ENCODE measurements around the gene AQP10.
"Not testable (repeated sequence)": the region's sequence is repeated elsewhere in the genome, so short reads cannot be mapped to it uniquely, and the experiment has no call there.

Gene AQP10

GRCh38 chr1:154349121-154349520 is 28.2 kb downstream of the AQP10 start:
- Mint-ChIP-seq H3K27ac (peak overlapping the region; percentile 42), H3K4me3 (no peak overlapping the region), H3K36me3 (peaks cover 25% of the 10 kb centered on the region), H3K4me1 (peaks cover 75% of the 10 kb centered on the region), H3K27me3 (no peaks in the 10 kb centered on the region), H3K9me3 (no peaks in the 10 kb centered on the region)

DNA sequence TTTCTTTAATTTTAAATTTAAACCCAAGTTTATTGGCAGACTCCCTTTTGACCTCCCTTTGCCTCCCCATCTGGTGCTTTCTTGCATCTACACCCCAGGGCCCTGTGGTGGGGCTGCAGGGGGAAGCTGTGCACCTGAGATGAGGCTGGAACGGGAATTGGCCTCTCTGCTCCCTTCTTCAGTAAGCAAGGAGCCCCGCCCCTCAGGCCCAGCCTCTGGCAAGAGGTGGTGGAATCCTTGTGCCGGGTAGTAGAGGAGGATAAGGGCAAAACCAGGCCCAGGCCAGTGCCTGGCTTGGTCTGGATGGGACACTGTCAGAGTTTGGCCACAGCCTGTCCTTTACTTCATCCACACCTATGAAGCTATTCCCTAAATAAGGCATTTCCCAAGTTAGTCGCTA is 29.5 kb downstream of the AQP10 start:
- Mint-ChIP-seq H3K27ac (no peak overlapping the region), H3K4me3 (no peak overlapping the region), H3K9me3 (no peaks in the 10 kb centered on the region), H3K27me3 (no peaks in the 10 kb centered on the region), H3K4me1 (peaks cover 69% of the 10 kb centered on the region), H3K36me3 (peaks cover 17% of the 10 kb centered on the region)

- Mint-ChIP-seq H3K9me3 (no peaks in the 10 kb centered on the region), H3K36me3 (peaks cover 15% of the 10 kb centered on the region), H3K4me3 (no peak overlapping the region), H3K4me1 (peaks cover 59% of the 10 kb centered on the region), H3K27me3 (no peaks in the 10 kb centered on the region), H3K27ac (peak overlapping the region; percentile 51)
Measured at GRCh38 chr1:154351363-154352068, 30.6 kb downstream of the AQP10 start.

- Mint-ChIP-seq H3K4me3 (peak overlapping the region; percentile 91), H3K36me3 (peaks cover 13% of the 10 kb centered on the region), H3K27ac (no peak overlapping the region), H3K9me3 (no peaks in the 10 kb centered on the region), H3K4me1 (peaks cover 53% of the 10 kb centered on the region), H3K27me3 (no peaks in the 10 kb centered on the region)
Measured at GRCh38 chr1:154352245-154352580, 31.3 kb downstream of the AQP10 start.

GRCh38 chr1:154352581-154353459 is 31.9 kb downstream of the AQP10 start:
- H3K36me3 Mint-ChIP-seq, result peaks cover 8% of the 10 kb centered on the region
- H3K27me3 Mint-ChIP-seq, result no peaks in the 10 kb centered on the region
- peaks cover 47% of the 10 kb centered on the region for H3K4me1 Mint-ChIP-seq
- H3K27ac Mint-ChIP-seq, result peak overlapping the region; percentile 92
- no peaks in the 10 kb centered on the region for H3K9me3 Mint-ChIP-seq
- peak overlapping the region; percentile 91 for H3K4me3 Mint-ChIP-seq

DNA sequence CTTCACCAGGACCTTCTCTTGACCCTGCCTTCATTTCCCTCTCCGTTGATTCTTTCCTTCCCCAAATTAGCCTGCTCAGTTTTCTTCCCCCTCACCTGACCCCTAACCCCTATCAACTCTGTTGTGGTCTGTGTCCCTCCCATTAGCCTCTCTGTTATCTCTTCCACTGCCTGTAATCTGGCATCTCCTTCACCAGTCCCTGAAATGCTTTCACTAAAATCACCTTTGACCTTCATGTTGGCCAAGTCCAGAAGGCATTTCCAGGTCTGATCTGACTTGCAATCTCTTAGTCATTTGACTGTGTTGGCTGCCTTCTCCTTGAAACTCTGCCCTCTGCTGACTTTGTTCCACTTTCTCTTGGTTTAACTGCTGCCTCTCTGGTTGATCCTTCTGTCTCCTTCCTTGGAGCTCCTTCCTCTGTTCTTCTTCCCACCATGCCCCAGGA is 32.6 kb downstream of the AQP10 start:
- H3K9me3 Mint-ChIP-seq, result no peaks in the 10 kb centered on the region
- peak overlapping the region; percentile 91 for H3K4me3 Mint-ChIP-seq
- peak overlapping the region; percentile 53 for H3K27ac Mint-ChIP-seq

GRCh38 chr1:154353966-154354365 is 33.1 kb downstream of the AQP10 start:
- Mint-ChIP-seq H3K27me3 (no peaks in the 10 kb centered on the region), H3K4me1 (peaks cover 37% of the 10 kb centered on the region), H3K27ac (peak overlapping the region; percentile 56), H3K36me3 (peaks cover 4% of the 10 kb centered on the region), H3K4me3 (peak overlapping the region; percentile 3), H3K9me3 (no peaks in the 10 kb centered on the region)

More for the DNA sequence above, 32.6 kb downstream of the AQP10 start:
- no peaks in the 10 kb centered on the region for H3K27me3 Mint-ChIP-seq
- H3K36me3 Mint-ChIP-seq, result peaks cover 5% of the 10 kb centered on the region
- peaks cover 41% of the 10 kb centered on the region for H3K4me1 Mint-ChIP-seq

DNA sequence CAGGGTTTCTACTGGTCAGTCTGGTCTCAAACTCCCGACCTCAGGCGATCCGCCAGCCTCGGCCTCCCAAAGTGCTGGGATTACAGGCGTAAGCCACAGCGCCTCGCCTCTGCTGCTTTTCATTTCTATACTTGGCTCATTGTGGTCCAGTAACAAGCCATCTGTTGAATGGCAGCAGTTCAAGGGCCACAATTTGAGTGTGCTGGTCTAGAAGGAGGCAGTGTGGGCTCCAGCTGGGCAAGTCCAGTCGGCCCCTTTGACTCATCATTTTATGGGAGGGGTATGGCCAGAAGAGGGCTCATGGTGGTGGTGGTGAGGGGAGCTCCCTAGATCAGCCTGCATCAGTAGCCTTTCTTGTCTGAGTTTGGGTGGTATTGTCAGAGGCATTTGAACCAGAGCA is 37.6 kb downstream of the AQP10 start:
- Mint-ChIP-seq H3K9me3 (no peaks in the 10 kb centered on the region), H3K36me3 (peaks cover 1% of the 10 kb centered on the region), H3K27ac (no peak overlapping the region)

GRCh38 chr1:154360288-154360687 is 39.4 kb downstream of the AQP10 start:
- Mint-ChIP-seq H3K36me3 (peaks cover 1% of the 10 kb centered on the region), H3K4me3 (no peak overlapping the region), H3K27me3 (no peaks in the 10 kb centered on the region), H3K4me1 (no peaks in the 10 kb centered on the region), H3K27ac (peak overlapping the region; percentile 17), H3K9me3 (no peaks in the 10 kb centered on the region)

More for the DNA sequence above, 37.6 kb downstream of the AQP10 start:
- Mint-ChIP-seq H3K4me1 (peaks cover 12% of the 10 kb centered on the region), H3K4me3 (no peak overlapping the region), H3K27me3 (no peaks in the 10 kb centered on the region)

DNA sequence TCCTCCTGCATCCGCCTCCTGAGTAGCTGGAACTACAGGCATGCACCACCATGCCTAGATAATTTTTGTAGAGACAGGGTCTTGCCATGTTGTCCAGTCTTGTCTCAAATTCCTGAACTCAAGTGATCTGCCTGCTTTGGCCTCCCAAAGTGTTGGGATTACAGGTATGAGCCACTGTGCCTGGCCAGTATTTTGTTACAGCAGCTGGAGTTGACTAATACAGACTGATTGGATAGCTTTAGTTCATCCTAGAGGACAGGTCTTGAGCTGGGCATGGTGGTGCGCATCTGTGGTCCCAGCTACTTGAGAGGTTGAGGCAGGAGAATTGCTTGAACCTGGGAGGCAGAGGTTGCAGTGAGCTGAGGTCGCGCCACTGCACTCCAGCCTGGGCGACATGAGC is 40.0 kb downstream of the AQP10 start:
- H3K4me1 Mint-ChIP-seq, H3K27me3 Mint-ChIP-seq, H3K36me3 Mint-ChIP-seq, H3K27ac Mint-ChIP-seq, H3K4me3 Mint-ChIP-seq, H3K9me3 Mint-ChIP-seq: not testable (repeated sequence)

DNA sequence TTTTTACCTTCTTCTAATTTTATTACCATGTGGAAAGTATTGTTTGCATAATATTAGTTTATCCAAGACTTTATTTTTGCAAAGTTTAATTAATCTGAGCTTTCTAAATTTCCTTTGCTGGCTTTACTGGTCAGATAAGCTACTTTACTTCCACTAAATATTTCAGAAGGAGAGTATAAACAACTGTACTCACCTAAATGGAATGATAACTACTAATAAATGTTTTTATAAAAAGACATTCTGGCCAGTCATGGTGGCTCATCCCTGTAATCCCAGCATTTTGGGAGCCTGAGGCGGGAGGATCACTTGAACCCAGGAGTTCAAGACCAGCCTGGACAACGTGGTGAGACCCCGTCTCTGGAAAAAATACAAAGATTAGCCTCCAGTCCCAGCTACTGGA is 40.5 kb downstream of the AQP10 start:
- H3K36me3 Mint-ChIP-seq, result peaks cover 1% of the 10 kb centered on the region
- H3K4me3 Mint-ChIP-seq, result no peak overlapping the region
- no peaks in the 10 kb centered on the region for H3K9me3 Mint-ChIP-seq
- no peaks in the 10 kb centered on the region for H3K27me3 Mint-ChIP-seq
- no peaks in the 10 kb centered on the region for H3K4me1 Mint-ChIP-seq
- no peak overlapping the region for H3K27ac Mint-ChIP-seq

GRCh38 chr1:154371436-154371835 is 50.5 kb downstream of the AQP10 start:
- Mint-ChIP-seq H3K4me3 (no peak overlapping the region), H3K36me3 (no peaks in the 10 kb centered on the region), H3K27ac (no peak overlapping the region), H3K27me3 (no peaks in the 10 kb centered on the region), H3K4me1 (peaks cover 3% of the 10 kb centered on the region), H3K9me3 (no peaks in the 10 kb centered on the region)

GRCh38 chr1:154373777-154374357 is 53.0 kb downstream of the AQP10 start:
- H3K4me1 Mint-ChIP-seq, H3K4me3 Mint-ChIP-seq, H3K27ac Mint-ChIP-seq, H3K27me3 Mint-ChIP-seq, H3K36me3 Mint-ChIP-seq, H3K9me3 Mint-ChIP-seq: not testable (repeated sequence)
